H1 (cell line): ENCODE measurements around the gene PRSS50. TPM values are rescaled to one million over a fixed set of nuclear protein-coding genes. Genes with fewer than 3 reads are reported as not detected.

Experiments used
- ASH2L ChIP-seq: fragments of 200-600, 300-600 bp; sonication (generic); IDR thresholded peaks from one replicate; pipeline ENCODE4 v1.7.1; 2017; ENCODE audit warnings: low read length
- BRCA1 ChIP-seq: IDR thresholded peaks from 2 replicates; pipeline ENCODE4 v1.6.1; 2012; ENCODE audit warnings: low read depth, low read length, improper control_type of control experiment
- CBX5 ChIP-seq: fragments of 300-800, 300-1000 bp; sonication (generic); IDR thresholded peaks from 2 replicates; pipeline ENCODE4 v1.7.1; 2016; ENCODE audit warnings: antibody characterized with exemption, low read length, low read depth
- CHD7 ChIP-seq: fragments of 300-600 bp; sonication (generic); IDR thresholded peaks from 2 replicates; pipeline ENCODE4 v1.7.1; 2012; ENCODE audit warnings: low read length, moderate library complexity, mild to moderate bottlenecking, inconsistent platforms; ENCODE audit not compliant: insufficient replicate concordance
- GABPA ChIP-seq: IDR thresholded peaks from 2 replicates; pipeline ENCODE4 v1.6.1; 2011; ENCODE audit warnings: mild to moderate bottlenecking, low read length, moderate library complexity, borderline replicate concordance; ENCODE audit not compliant: insufficient read depth
- RXRA ChIP-seq: IDR thresholded peaks from 2 replicates; pipeline ENCODE4 v1.6.1; 2011; ENCODE audit warnings: low read depth, mild to moderate bottlenecking, low read length, moderate library complexity; ENCODE audit not compliant: insufficient read depth
- SIX5 ChIP-seq: IDR thresholded peaks from 2 replicates; pipeline ENCODE4 v1.6.1; 2011; ENCODE audit warnings: mild to moderate bottlenecking, low read depth, low read length
- SP4 ChIP-seq: IDR thresholded peaks from 2 replicates; pipeline ENCODE4 v1.6.1; 2012; ENCODE audit warnings: low read length, inconsistent platforms
- SRF ChIP-seq: IDR thresholded peaks from 2 replicates; pipeline ENCODE4 v1.6.1; 2011; ENCODE audit warnings: mild to moderate bottlenecking, low read depth, low read length, moderate library complexity
- TBP ChIP-seq: IDR thresholded peaks from 2 replicates; pipeline ENCODE4 v1.6.1; 2011; ENCODE audit warnings: low read depth, low read length, improper control_type of control experiment
- TCF12 ChIP-seq: IDR thresholded peaks from 2 replicates; pipeline ENCODE4 v1.6.1; 2011; ENCODE audit warnings: low read depth, mild to moderate bottlenecking, low read length
- TEAD4 ChIP-seq: IDR thresholded peaks from 2 replicates; pipeline ENCODE4 v1.6.1; 2012; ENCODE audit warnings: low read depth, low read length, inconsistent platforms, mixed read lengths
- ZNF274 ChIP-seq: IDR thresholded peaks from 2 replicates; pipeline ENCODE4 v1.7.0; 2012; ENCODE audit warnings: low read length, borderline replicate concordance; ENCODE audit errors: extremely low read depth
- polyA plus RNA-seq, 7 experiments: library from polyadenylated mRNA; depleted of rRNA in 3 of 7; stranded (reverse) in 5 of 7; unstranded in 2 of 7; fragments of >200 nt in 5 of 7; fragments of 200-250 nt in 2 of 7; gene quantifications; 1 replicate in 5 of 7; 2 replicates in 1 of 7; 4 replicates in 1 of 7; pipeline versions ENCODE4 v1.2.1 to v1.2.3, GENCODE V29; 2011 to 2013; ENCODE audit warnings: missing spikeins in 2 of 7, mixed read lengths in 2 of 7
- total RNA-seq: library from RNA; stranded (reverse); fragmentation: NEBNext Ultra II Directional; extraction: Animal tissue kit (Norgen Biotek cat#: 25700); gene quantifications from 2 replicates; pipeline ENCODE4 v1.2.1, GENCODE V29; 2021

The PRSS50 gene
- total and polyA plus RNA-seq, 2 of the 8 experiments (the other 6 are each of a cell fraction or from before 2014, with no cell fraction given), result 0.47 to 0.71 TPM

DNA sequence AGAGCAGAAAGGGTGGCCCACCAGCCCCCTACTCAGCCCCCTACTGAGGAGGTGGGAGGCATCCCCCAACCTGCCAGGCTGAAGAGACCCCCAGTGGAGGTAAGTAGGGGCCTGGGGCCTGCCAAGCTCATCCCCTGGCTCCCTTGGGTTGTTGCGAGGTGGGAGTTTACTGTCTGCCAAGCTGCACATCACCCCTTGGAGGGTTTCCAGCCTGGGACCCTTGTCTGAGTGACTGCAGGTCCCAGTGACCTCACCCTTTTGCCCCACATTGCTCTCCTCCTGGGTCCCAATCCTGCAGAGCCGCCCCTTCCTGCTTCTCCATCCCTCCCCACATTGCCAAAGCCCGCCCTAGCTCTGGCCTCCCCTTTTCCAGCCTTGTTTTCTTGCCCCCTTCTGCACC is 23.1 kb downstream of the PRSS50 start (continued):
- TF ChIP-seq CHD7 (no peak), CBX5 (no peak), BRCA1 (no peak), TEAD4 (no peak), ASH2L (no peak), GABPA (no peak), RXRA (no peak), SP4 (no peak), ZNF274 (no peak), SIX5 (no peak), TCF12 (no peak), SRF (no peak), TBP (no peak)
